Activated CD4-positive, alpha-beta T cell treated with anti-CD3 and anti-CD28 coated beads for 36 hours (primary cell): ENCODE results near the gene LLPH. TPM values are rescaled to one million over a fixed set of nuclear protein-coding genes. Genes with fewer than 3 reads are reported as not detected.

ENCODE experiments used
- ATAC-seq: fragments of 200-7000 bp; cut with Tn5 transposase; one replicate; pipeline ENCODE4 v1.10.0; 2021; ENCODE audit warnings: mild to moderate bottlenecking, moderate library complexity
- CTCF ChIA-PET: fragments of 350-600 bp; sonication (Branson Sonifier 250); formaldehyde crosslinking; loops from one replicate; lab custom pipeline; 2021; ENCODE audit warnings: antibody characterized with exemption; lab: Charles Lee
- POLR2A ChIA-PET: fragments of 350-600 bp; sonication (Branson Sonifier 250); formaldehyde crosslinking; loops from one replicate; lab custom pipeline; 2021; ENCODE audit warnings: antibody characterized with exemption, inconsistent platforms; lab: Charles Lee
- DNase-seq: peaks from one replicate; pipeline ENCODE4 v3.0.0-alpha.2; 2020
- H3K27ac Mint-ChIP-seq: one replicate; pipeline ENCODE4 v1.8.0; 2021; ENCODE audit warnings: mixed read lengths
- H3K27me3 Mint-ChIP-seq: one replicate; pipeline ENCODE4 v1.8.0; 2021; ENCODE audit warnings: mixed read lengths
- H3K36me3 Mint-ChIP-seq: one replicate; pipeline ENCODE4 v1.8.0; 2021; ENCODE audit warnings: low read depth, mixed read lengths
- H3K4me1 Mint-ChIP-seq: one replicate; pipeline ENCODE4 v1.8.0; 2021; ENCODE audit warnings: mixed read lengths
- H3K4me3 Mint-ChIP-seq: one replicate; pipeline ENCODE4 v1.8.0; 2021; ENCODE audit warnings: mild to moderate bottlenecking, moderate library complexity, mixed read lengths
- H3K9me3 Mint-ChIP-seq: one replicate; pipeline ENCODE4 v1.8.0; 2021; ENCODE audit warnings: low read depth, mixed read lengths
- intact Hi-C, 2 experiments: fragments of 100-400 bp; cut with DNase I in 1 of 2; cut with micrococcal nuclease in 1 of 2; formaldehyde crosslinking; loops; one replicate each; pipeline versions ENCODE4 v1.14.2 to v1.15.1; 2022 to 2024; cut with DNase I, micrococcal nuclease
- total RNA-seq, 2 experiments: library from RNA; stranded (reverse); gene quantifications; one replicate each; pipeline ENCODE4 v1.2.3, GENCODE V29; 2021

The LLPH gene
- total RNA-seq, 2 experiments from 2014 or later: 33.1 to 36.5 TPM

DNA sequence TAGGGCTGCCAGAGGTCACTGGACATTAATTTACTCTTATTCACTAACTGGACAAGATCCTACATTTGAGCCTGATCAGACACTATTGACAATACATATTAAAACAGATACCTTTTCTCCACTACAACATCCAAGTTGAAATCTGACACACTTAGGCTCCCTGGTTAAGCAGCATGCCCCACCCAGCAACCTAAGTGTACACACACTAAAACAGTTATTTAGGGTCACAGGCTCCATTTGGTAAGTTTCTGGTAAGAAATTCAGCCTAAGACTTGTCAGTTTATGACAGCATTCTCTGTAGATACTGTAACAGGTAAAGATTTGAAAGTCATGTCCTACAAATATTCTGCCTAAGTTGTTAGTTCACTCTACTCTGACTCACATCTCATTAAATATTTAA lies 12.3 kb upstream of the LLPH start:
- Mint-ChIP-seq H3K4me3 (no peak overlapping the region), H3K4me1 (peaks cover 16% of the 10 kb centered on the region), H3K36me3 (peaks cover 49% of the 10 kb centered on the region), H3K27ac (no peak overlapping the region), H3K9me3 (peaks cover 14% of the 10 kb centered on the region), H3K27me3 (no peaks in the 10 kb centered on the region)
- ATAC-seq (no peak), DNase-seq (no peak)
- POLR2A ChIA-PET: no interaction called here
- CTCF ChIA-PET: interaction anchor here (0.6 to 2.8 kb wide), 2 partner anchors 127 to 1755 kb away, joined by 3 to 9 read pairs; no protein-coding TSS in a partner anchor
- intact Hi-C loops: loop anchor here in 1 of 2 experiments (5.0 kb wide), 1 partner anchor 564 kb away; no protein-coding TSS in a partner anchor

- H3K9me3 Mint-ChIP-seq: peaks cover 14% of the 10 kb centered on the region
- ChIA-PET POLR2A (no interaction called here), CTCF (interaction anchor here (0.5 to 1.8 kb wide), 3 partner anchors 9 to 1301 kb away, joined by 3 to 9 read pairs (median 3); no protein-coding TSS in a partner anchor)
- no peak overlapping the region for H3K27ac Mint-ChIP-seq
- DNase-seq (no peak), ATAC-seq (no peak)
- peaks cover 56% of the 10 kb centered on the region for H3K36me3 Mint-ChIP-seq
- no peaks in the 10 kb centered on the region for H3K27me3 Mint-ChIP-seq
- H3K4me3 Mint-ChIP-seq: no peak overlapping the region
- peaks cover 16% of the 10 kb centered on the region for H3K4me1 Mint-ChIP-seq
- intact Hi-C loops: loop anchor here in 1 of 2 experiments (5.0 kb wide), 1 partner anchor 566 kb away; no protein-coding TSS in a partner anchor
These were observed 10.7 kb upstream of the LLPH start for GRCh38 chr12:66141299-66141698.

- intact Hi-C loops: loop anchor here in 1 of 2 experiments (5.0 kb wide), 1 partner anchor 567 kb away; no protein-coding TSS in a partner anchor
- CTCF ChIA-PET: interaction anchor here (1.8 kb wide), 1 partner anchor 10 kb away, joined by 9 read pairs; no protein-coding TSS in a partner anchor
- ATAC-seq: no peak
These were observed 10.2 kb upstream of the LLPH start for GRCh38 chr12:66140731-66141130.

DNA sequence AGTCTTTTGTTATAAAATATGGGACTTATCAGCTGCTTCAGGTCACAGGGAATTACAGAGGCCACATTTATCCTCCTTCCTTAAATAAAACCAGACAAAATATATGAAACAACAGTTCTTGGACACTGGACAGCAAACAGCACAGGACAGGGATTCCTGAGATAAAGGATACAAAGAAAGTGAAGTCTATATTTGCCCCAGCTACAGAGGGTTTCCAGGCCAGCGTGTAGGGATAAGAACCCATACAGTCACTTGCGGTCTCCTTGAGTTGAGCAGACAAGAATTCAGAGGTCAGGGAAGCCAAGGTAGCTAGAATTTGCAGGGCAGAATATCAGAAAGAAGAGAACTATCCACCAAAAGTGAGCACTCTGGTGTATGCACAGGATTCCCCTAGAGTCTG lies 8.8 kb upstream of the LLPH start:
- Mint-ChIP-seq H3K27me3 (no peaks in the 10 kb centered on the region), H3K9me3 (peaks cover 14% of the 10 kb centered on the region), H3K36me3 (peaks cover 53% of the 10 kb centered on the region), H3K4me3 (no peak overlapping the region), H3K27ac (no peak overlapping the region), H3K4me1 (no peaks in the 10 kb centered on the region)
- no peak for ATAC-seq
- ChIA-PET POLR2A (no interaction called here), CTCF (interaction anchor here (0.8 to 1.8 kb wide), 4 partner anchors 11 to 269 kb away, joined by 3 to 9 read pairs (median 3); no protein-coding TSS in a partner anchor)
- no peak for DNase-seq
- intact Hi-C loops: no loop called here

More at GRCh38 chr12:66140731-66141130, 10.2 kb upstream of the LLPH start:
- H3K27ac Mint-ChIP-seq: no peak overlapping the region
- no peak for DNase-seq
- no peak overlapping the region for H3K4me3 Mint-ChIP-seq
- POLR2A ChIA-PET: no interaction called here
- peaks cover 14% of the 10 kb centered on the region for H3K9me3 Mint-ChIP-seq
- no peaks in the 10 kb centered on the region for H3K27me3 Mint-ChIP-seq
- H3K4me1 Mint-ChIP-seq: peaks cover 11% of the 10 kb centered on the region
- peaks cover 59% of the 10 kb centered on the region for H3K36me3 Mint-ChIP-seq

- POLR2A ChIA-PET: no interaction called here
- CTCF ChIA-PET: interaction anchor here (1.6 kb wide), 1 partner anchor 9 kb away, joined by 3 read pairs; no protein-coding TSS in a partner anchor
- Mint-ChIP-seq H3K36me3 (peaks cover 48% of the 10 kb centered on the region), H3K9me3 (peaks cover 14% of the 10 kb centered on the region), H3K4me3 (no peak overlapping the region), H3K4me1 (no peaks in the 10 kb centered on the region), H3K27me3 (no peaks in the 10 kb centered on the region), H3K27ac (peak overlapping the region; percentile 31)
- intact Hi-C loops: no loop called here
- DNase-seq: no peak
- ATAC-seq: no peak
These were observed 7.4 kb upstream of the LLPH start for GRCh38 chr12:66137937-66138336.

DNA sequence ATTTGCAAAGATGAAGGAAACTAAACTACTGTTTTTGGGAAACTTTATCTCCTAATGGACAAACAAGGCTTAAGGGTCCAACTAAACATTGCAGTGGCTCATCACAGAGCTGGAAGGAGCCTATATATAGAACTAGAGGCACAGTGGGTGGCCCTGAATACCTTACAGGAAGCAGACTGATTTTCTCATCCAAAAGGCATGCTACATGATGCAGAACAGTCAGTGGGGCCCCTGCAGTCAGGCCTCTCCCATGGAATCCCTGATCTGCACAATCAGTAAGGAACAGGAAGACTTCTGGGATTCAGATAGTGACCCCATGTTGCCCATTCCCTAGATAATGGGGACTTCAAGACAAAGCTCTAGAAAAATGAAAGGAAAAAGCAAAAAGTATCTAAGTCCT lies 1.9 kb upstream of the LLPH start:
- Mint-ChIP-seq H3K27ac (peak overlapping the region; percentile 63), H3K4me1 (peaks cover 34% of the 10 kb centered on the region), H3K27me3 (no peaks in the 10 kb centered on the region), H3K36me3 (peaks cover 31% of the 10 kb centered on the region), H3K9me3 (no peaks in the 10 kb centered on the region), H3K4me3 (no peak overlapping the region)
- no peak for DNase-seq
- ATAC-seq: no peak
- intact Hi-C loops: loop anchor here (5.0 kb wide), 2 partner anchors 100 to 965 kb away; partner anchors contain the start of gene LEMD3 (in 1 of the 2)
- ChIA-PET CTCF (interaction anchor here (3.8 kb wide), 1 partner anchor 12 kb away, joined by 21 read pairs; no protein-coding TSS in a partner anchor), POLR2A (interaction anchor here (0.6 kb wide), 1 partner anchor 391 kb away, joined by 3 read pairs; no protein-coding TSS in a partner anchor)

DNA sequence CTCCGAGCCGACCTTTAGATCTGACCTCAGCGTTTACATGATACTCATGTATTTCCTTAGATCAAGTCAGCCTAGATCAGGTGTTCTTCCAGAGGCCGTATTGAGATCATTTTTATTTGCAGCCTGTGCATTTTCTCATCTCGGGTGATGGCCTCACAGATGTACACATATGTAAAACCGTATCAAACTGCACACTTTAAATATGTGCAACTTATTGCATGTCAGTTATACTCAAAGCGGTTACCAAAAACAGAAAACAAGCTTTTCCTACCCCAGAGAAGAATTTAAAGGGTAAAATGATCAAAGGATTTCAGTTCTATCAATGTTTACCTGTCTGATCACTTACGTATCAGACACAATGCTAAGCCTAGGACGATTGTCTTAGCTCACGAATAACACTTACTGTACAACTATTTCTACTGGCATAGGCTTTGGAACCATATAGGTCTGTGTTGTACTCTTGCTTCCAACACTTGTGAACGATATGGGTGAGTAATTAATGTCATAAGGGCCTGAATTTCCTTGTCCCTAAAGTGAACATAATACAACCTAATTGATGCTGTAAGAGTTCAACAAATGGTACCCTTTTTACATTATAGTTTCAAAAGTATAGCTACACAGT lies 628 bp upstream of the LLPH start:
- H3K27ac Mint-ChIP-seq: peak overlapping the region; percentile 96
- peak; percentile 77 for ATAC-seq
- ChIA-PET CTCF (interaction anchor here (0.7 to 3.8 kb wide), 6 partner anchors 14 to 175 kb away, joined by 3 to 21 read pairs (median 3); no protein-coding TSS in a partner anchor), POLR2A (interaction anchor here (0.7 to 1.2 kb wide), 3 partner anchors 16 to 98 kb away, joined by 3 to 14 read pairs (median 3); partner anchors contain the start of gene TMBIM4)
- no peak for DNase-seq
- no peaks in the 10 kb centered on the region for H3K27me3 Mint-ChIP-seq
- intact Hi-C loops: loop anchor here (5.0 kb wide), 2 partner anchors 101 to 964 kb away; partner anchors contain the start of gene LEMD3 (in 1 of the 2)
- H3K4me1 Mint-ChIP-seq: peaks cover 44% of the 10 kb centered on the region
- no peaks in the 10 kb centered on the region for H3K9me3 Mint-ChIP-seq
- H3K36me3 Mint-ChIP-seq: peaks cover 39% of the 10 kb centered on the region
- peak overlapping the region; percentile 99 for H3K4me3 Mint-ChIP-seq

GRCh38 chr12:66129934-66130266 lies 650 bp downstream of the LLPH start:
- ChIA-PET CTCF (interaction anchor here (0.5 to 3.8 kb wide), 2 partner anchors 15 to 750 kb away, joined by 4 to 21 read pairs; no protein-coding TSS in a partner anchor), POLR2A (no interaction called here)
- Mint-ChIP-seq H3K9me3 (no peaks in the 10 kb centered on the region), H3K4me3 (peak overlapping the region; percentile 99), H3K36me3 (peaks cover 46% of the 10 kb centered on the region), H3K27ac (peak overlapping the region; percentile 96), H3K27me3 (no peaks in the 10 kb centered on the region), H3K4me1 (peaks cover 46% of the 10 kb centered on the region)
- intact Hi-C loops: loop anchor here (1.0 to 5.0 kb wide), 6 partner anchors 39 to 963 kb away; partner anchors contain the start of genes LEMD3 (in 2 of the 2), TMBIM4 (in 2 of the 2) and HELB (in 1 of the 2)
- ATAC-seq (no peak), DNase-seq (peak; percentile 7)

DNA sequence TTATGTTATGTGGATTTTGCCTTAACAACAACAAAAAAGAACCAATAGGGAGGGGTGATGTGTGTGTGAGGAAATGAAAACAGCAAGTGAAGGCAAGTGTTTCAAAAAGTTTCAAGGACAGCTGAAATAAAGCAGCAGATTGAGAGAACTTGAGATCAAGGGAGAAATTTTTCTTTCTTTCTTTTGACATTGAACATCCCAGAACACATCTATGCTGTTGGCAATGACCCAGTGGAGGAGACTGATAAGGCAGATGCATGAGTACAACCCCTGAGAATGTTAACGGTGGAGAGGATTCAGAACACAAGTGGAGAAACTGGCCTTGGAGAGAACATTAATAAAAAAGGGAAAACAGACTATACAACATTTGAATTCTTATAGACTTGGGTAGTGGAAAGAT lies 2.9 kb downstream of the LLPH start:
- no peak overlapping the region for H3K4me3 Mint-ChIP-seq

GRCh38 chr12:66120477-66120876 lies 10.1 kb downstream of the LLPH start:
- Mint-ChIP-seq H3K4me3 (no peak overlapping the region), H3K36me3 (peaks cover 28% of the 10 kb centered on the region), H3K27ac (no peak overlapping the region), H3K4me1 (no peaks in the 10 kb centered on the region), H3K27me3 (no peaks in the 10 kb centered on the region), H3K9me3 (no peaks in the 10 kb centered on the region)
- ChIA-PET CTCF (interaction anchor here (0.8 to 1.1 kb wide), 2 partner anchors 12 to 48 kb away, joined by 3 read pairs; no protein-coding TSS in a partner anchor), POLR2A (interaction anchor here (0.6 kb wide), 2 partner anchors 12 to 422 kb away, joined by 3 read pairs; no protein-coding TSS in a partner anchor)
- ATAC-seq (no peak), DNase-seq (no peak)
- intact Hi-C loops: no loop called here

More for the DNA sequence above, 2.9 kb downstream of the LLPH start:
- H3K36me3 Mint-ChIP-seq: peaks cover 60% of the 10 kb centered on the region
- no peaks in the 10 kb centered on the region for H3K27me3 Mint-ChIP-seq
- no peak for DNase-seq
- ChIA-PET CTCF (no interaction called here), POLR2A (no interaction called here)
- H3K4me1 Mint-ChIP-seq: peaks cover 46% of the 10 kb centered on the region
- no peak for ATAC-seq
- no peaks in the 10 kb centered on the region for H3K9me3 Mint-ChIP-seq
- peak overlapping the region; percentile 19 for H3K27ac Mint-ChIP-seq
- intact Hi-C loops: no loop called here

DNA sequence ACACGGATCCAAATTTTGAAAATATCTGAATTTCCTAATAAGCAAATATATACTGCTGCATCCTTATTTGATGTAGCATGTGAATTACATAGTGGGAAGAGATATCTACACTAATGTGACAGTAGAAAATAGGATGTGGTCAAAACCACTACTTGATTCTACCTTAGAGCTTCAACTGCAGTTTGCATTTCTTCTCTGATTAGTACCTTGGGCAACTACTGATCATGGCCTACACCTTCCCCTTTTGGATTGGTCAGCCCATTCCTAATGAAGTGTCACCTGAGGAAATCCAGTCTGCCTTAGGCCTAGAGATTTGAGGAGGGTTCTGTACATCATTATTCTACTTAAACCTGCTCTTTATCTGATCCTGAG lies 10.7 kb downstream of the LLPH start:
- intact Hi-C loops: no loop called here
- peaks cover 23% of the 10 kb centered on the region for H3K36me3 Mint-ChIP-seq
- H3K4me3 Mint-ChIP-seq: no peak overlapping the region
- ATAC-seq (no peak), DNase-seq (no peak)
- no peaks in the 10 kb centered on the region for H3K4me1 Mint-ChIP-seq
- POLR2A ChIA-PET: interaction anchor here (0.6 kb wide), 2 partner anchors 12 to 421 kb away, joined by 3 read pairs; no protein-coding TSS in a partner anchor
- H3K9me3 Mint-ChIP-seq: no peaks in the 10 kb centered on the region
- no peaks in the 10 kb centered on the region for H3K27me3 Mint-ChIP-seq
- CTCF ChIA-PET: interaction anchor here (0.8 kb wide), 1 partner anchor 49 kb away, joined by 3 read pairs; no protein-coding TSS in a partner anchor
- H3K27ac Mint-ChIP-seq: no peak overlapping the region
